GM12891 (cell line): ENCODE results near the gene STK32B.

Experiments used
- POLR2A ChIP-seq: IDR thresholded peaks from 2 replicates; pipeline ENCODE4 v1.6.1; 2011; ENCODE audit warnings: low read depth, low read length, control low read depth
- TAF1 ChIP-seq: IDR thresholded peaks from 2 replicates; pipeline ENCODE4 v1.6.1; 2011; ENCODE audit warnings: low read depth, low read length, control low read depth

DNA sequence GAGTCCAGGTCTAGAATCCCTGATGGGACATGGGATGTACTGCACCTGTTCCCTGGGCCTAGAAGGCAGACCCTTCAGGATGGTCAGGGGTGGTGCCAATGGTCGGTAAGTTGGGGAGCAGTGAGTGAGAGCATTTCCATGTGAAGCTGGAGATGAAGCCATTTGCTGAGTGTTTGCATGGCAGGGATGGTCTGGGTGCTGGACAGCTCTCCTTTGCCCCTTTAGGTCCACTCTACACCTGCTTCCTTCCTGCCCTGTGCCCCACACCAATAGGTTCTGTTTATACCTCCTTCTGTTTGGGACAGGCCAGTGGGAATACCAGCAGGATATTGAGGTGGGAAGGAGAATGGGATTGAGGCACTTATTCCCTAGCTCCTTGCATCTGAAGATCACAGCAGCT is 181.3 kb downstream of the STK32B start:
- TF ChIP-seq POLR2A (no peak), TAF1 (no peak)
